ENCODE measurements around the gene XXYLT1. TPM values are rescaled to one million over a fixed set of nuclear protein-coding genes. Genes with fewer than 3 reads are reported as not detected.

XXYLT1 gene
- polyA plus RNA-seq, 2 of the 4 experiments (the other 2 are of a cell fraction), result 11.9 to 12.0 TPM

GRCh38 chr3:195079636-195080035 lies 191.3 kb downstream of the XXYLT1 start:
- POLR2A ChIA-PET, result no interaction called here
- Histone ChIP-seq H3K9me3 (no peaks in the 10 kb centered on the region), H3K4me1 (no peaks in the 10 kb centered on the region), H3K4me2 (no peak overlapping the region), H3K27ac (no peak overlapping the region), H3K4me3 (no peak overlapping the region)
- ATAC-seq (no peak), FAIRE-seq (no peak), DNase-seq (ENCODE audit: low read depth in 1 of 2, low spot score in 1 of 2) (no peak)
- no peak for TF ChIP-seq RNF2 (IDR thresholded peaks at IDR 0.05; ENCODE audit: borderline replicate concordance, low read depth)
- TF ChIP-seq HDAC2 (IDR thresholded peaks at IDR 0.05), result no peak
- no peak for TF ChIP-seq TP53 (CRISPR knock-in tag; IDR thresholded peaks at IDR 0.05)
- no peak for TF ChIP-seq ELK1 (IDR thresholded peaks at IDR 0.05; ENCODE audit: low read depth, low read length)
- no peak for TF ChIP-seq MAZ (IDR thresholded peaks at IDR 0.05; ENCODE audit: borderline replicate concordance, low read depth, low read length)
- no peak for TF ChIP-seq ATOH8 (CRISPR knock-in tag; IDR thresholded peaks at IDR 0.05; ENCODE audit: low read depth)
- TF ChIP-seq RFX5 (IDR thresholded peaks at IDR 0.05), result no peak
- TF ChIP-seq CBX8 (IDR thresholded peaks at IDR 0.05), result no peak
- TF ChIP-seq POLR2A (IDR thresholded peaks at IDR 0.05; ENCODE audit: low read length), result no peak
- TF ChIP-seq HOXB5 (CRISPR knock-in tag; IDR thresholded peaks at IDR 0.05), result no peak
- no peak for TF ChIP-seq ZSCAN20 (CRISPR knock-in tag; IDR thresholded peaks at IDR 0.05)
- TF ChIP-seq ZNF302 (CRISPR knock-in tag; IDR thresholded peaks at IDR 0.05), result no peak
- TF ChIP-seq E2F6 (IDR thresholded peaks at IDR 0.05; ENCODE audit: borderline replicate concordance, low read depth), result no peak
- no peak for TF ChIP-seq NR3C1 (IDR thresholded peaks at IDR 0.05)
- TF ChIP-seq NPAS2 (CRISPR knock-in tag; IDR thresholded peaks at IDR 0.05; ENCODE audit: borderline replicate concordance), result no peak
- no peak for TF ChIP-seq HOXB13 (CRISPR knock-in tag; IDR thresholded peaks at IDR 0.05; ENCODE audit: low read depth)
- no peak for TF ChIP-seq RAD21 (conservative IDR thresholded peaks at IDR 0.05 in 1 of 2, IDR thresholded peaks at IDR 0.05 in 1 of 2)
- CTCF ChIA-PET, result no interaction called here
- 66% methylated on average over 5 of the region's 5 CpGs for WGBS (ENCODE audit: missing lambda C conversion rate)

GRCh38 chr3:195078891-195079440 lies 192.0 kb downstream of the XXYLT1 start:
- CTCF ChIA-PET, result interaction anchor here (2.4 kb wide), 1 partner anchor 396 kb away, joined by 9 read pairs; no protein-coding TSS in a partner anchor
- Histone ChIP-seq H3K4me3 (no peak overlapping the region), H3K4me1 (no peaks in the 10 kb centered on the region), H3K9me3 (no peaks in the 10 kb centered on the region), H3K27ac (no peak overlapping the region), H3K4me2 (no peak overlapping the region)
- TF ChIP-seq SMC3 (IDR thresholded peaks at IDR 0.05) (no peak), PHF8 (IDR thresholded peaks at IDR 0.05; ENCODE audit: borderline replicate concordance, low read depth) (no peak), HDAC2 (IDR thresholded peaks at IDR 0.05) (no peak), ZFP36 (IDR thresholded peaks at IDR 0.05; ENCODE audit: borderline replicate concordance, partially characterized antibody) (no peak), RAD21 (conservative IDR thresholded peaks at IDR 0.05 in 1 of 2, IDR thresholded peaks at IDR 0.05 in 1 of 2) (no peak), CHD4 (IDR thresholded peaks at IDR 0.05; ENCODE audit: borderline replicate concordance) (no peak), HEYL (CRISPR knock-in tag; IDR thresholded peaks at IDR 0.05) (no peak), EP300 (IDR thresholded peaks at IDR 0.05) (no peak), TFCP2L1 (CRISPR knock-in tag; IDR thresholded peaks at IDR 0.05) (no peak), ZNF302 (CRISPR knock-in tag; IDR thresholded peaks at IDR 0.05) (no peak), HOXB13 (CRISPR knock-in tag; IDR thresholded peaks at IDR 0.05; ENCODE audit: low read depth) (no peak)
- ATAC-seq (no peak), DNase-seq (ENCODE audit: low read depth in 1 of 2, low spot score in 1 of 2) (no peak), FAIRE-seq (no peak)
- POLR2A ChIA-PET, result interaction anchor here (0.6 kb wide), 1 partner anchor 393 kb away, joined by 3 read pairs; the partner anchor contains the start of gene FAM43A
- 85% methylated on average over 12 of the region's 12 CpGs for WGBS (ENCODE audit: missing lambda C conversion rate)

Measured in A549 (cell line).